Measurements from ENCODE around the gene ASB4.

ASB4 gene

DNA sequence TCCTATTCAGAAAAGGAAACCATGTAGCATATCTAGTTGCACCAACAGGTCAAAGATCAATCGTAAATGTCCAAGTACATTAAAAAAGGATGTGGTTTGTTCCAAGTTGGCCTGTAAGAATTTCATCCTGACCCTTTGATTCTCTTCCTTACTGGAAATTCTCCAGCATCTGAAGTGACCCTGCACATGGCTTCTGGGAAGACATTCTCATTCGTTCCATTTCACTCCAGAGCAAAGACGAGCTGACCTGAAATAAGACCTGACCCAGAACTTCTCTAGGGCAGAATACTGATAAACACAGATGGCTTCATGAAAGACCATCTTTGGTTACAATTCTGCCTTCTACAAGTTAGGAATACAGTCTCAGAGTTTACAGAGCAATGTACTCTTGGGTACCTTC, 39.8 kb downstream of the ASB4 start:
- in situ Hi-C loops (cut with HindIII; ENCODE audit: low sequenced_read_pairs) = no loop called here
- TF ChIP-seq, protein P1, sequence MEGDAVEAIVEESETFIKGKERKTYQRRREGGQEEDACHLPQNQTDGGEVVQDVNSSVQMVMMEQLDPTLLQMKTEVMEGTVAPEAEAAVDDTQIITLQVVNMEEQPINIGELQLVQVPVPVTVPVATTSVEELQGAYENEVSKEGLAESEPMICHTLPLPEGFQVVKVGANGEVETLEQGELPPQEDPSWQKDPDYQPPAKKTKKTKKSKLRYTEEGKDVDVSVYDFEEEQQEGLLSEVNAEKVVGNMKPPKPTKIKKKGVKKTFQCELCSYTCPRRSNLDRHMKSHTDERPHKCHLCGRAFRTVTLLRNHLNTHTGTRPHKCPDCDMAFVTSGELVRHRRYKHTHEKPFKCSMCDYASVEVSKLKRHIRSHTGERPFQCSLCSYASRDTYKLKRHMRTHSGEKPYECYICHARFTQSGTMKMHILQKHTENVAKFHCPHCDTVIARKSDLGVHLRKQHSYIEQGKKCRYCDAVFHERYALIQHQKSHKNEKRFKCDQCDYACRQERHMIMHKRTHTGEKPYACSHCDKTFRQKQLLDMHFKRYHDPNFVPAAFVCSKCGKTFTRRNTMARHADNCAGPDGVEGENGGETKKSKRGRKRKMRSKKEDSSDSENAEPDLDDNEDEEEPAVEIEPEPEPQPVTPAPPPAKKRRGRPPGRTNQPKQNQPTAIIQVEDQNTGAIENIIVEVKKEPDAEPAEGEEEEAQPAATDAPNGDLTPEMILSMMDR (IDR thresholded peaks at IDR 0.05; ENCODE audit: low read depth, low read length, missing control alignments) = no peak
- no peak overlapping the region for H3K4me3 ChIP-seq (ENCODE audit: low read depth, low read length)
- no peak for DNase-seq (ENCODE audit: low read depth)

DNA sequence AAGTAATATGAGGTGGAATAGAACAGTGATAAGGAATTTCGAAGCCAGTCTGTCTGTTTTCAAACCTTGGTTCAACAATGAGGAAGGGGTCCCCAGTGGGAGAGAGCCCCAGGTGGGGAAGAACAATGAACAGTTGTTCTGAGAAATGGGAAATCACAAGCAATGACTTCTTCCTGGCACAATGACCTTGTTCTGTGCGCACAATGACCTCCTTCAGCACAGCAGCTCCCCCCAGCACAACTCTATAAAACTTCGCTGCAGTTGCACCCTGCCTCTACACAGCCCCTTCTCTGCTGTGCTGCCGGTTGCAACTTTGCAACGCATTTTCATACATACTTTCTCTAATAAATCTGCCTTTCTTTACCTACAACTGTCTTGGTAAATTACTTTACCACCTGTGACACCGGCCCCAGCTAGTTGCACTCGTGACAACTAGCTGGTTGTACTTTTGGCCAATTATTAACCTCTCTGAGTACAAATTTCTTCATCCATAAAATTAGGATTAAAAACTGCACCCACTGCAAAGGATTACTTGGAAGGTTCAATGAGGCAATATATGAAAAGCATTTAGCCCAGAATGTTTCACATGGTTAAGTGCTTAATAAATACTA, 40.5 kb downstream of the ASB4 start:
- TF ChIP-seq, protein P1 (IDR thresholded peaks at IDR 0.05; ENCODE audit: low read depth, low read length, missing control alignments) = no peak
- in situ Hi-C loops (cut with HindIII; ENCODE audit: low sequenced_read_pairs) = no loop called here
- no peak overlapping the region for H3K4me3 ChIP-seq (ENCODE audit: low read depth, low read length)
- no peak for DNase-seq (ENCODE audit: low read depth)

DNA sequence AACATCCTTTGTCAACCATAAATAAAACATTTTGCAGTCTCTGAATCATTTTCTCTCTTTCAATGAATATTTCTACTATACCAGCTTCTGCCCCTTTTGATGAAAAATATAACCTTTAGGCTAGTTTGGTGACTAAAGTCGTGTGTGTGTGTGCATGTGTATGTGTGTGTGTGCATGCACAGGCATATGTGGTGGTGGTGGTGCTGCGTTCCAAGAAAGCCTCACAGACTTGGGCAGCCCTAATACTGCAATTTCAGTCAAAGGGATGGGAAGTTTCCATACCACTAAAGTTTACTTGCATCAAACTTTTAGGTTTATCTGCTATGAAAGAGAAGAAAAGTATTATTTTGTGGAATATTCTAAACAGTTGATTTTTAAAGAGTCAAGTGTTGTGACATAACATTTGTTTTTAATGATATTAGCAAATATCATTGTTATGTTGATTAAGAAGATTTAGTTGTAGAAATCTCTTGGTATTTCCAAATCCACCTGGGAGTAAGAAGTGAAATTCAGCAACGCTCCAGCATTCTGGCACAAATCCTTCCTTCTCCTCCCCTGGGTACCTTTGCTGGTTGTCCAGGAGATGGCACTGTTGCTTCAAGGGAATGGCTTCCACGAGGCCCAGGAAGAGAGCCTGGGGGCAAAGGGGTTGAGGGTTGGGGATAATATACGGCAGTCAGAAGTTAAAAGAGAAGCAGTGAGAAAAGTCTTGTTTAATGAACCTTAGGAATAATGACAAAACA, 41.5 kb downstream of the ASB4 start:
- H3K4me3 ChIP-seq (ENCODE audit: low read depth, low read length) = no peak overlapping the region
- peak; percentile 31 for DNase-seq (ENCODE audit: low read depth)
- in situ Hi-C loops (cut with HindIII; ENCODE audit: low sequenced_read_pairs) = no loop called here
- TF ChIP-seq, protein P1 (IDR thresholded peaks at IDR 0.05; ENCODE audit: low read depth, low read length, missing control alignments) = peak; percentile 93

DNA sequence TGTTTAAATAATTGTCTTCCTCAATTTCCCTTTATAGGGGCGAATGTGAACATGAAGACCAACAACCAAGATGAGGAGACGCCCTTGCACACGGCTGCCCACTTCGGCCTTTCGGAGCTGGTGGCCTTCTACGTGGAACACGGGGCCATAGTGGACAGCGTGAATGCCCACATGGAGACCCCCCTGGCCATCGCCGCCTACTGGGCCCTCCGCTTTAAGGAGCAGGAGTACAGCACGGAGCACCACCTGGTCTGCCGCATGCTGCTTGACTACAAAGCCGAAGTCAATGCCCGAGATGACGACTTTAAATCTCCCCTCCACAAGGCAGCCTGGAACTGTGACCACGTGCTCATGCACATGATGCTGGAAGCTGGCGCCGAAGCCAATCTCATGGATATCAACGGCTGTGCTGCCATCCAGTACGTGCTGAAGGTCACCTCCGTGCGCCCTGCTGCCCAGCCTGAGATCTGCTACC, 42.1 kb downstream of the ASB4 start:
- no peak overlapping the region for H3K4me3 ChIP-seq (ENCODE audit: low read depth, low read length)
- DNase-seq (ENCODE audit: low read depth) = no peak
- in situ Hi-C loops (cut with HindIII; ENCODE audit: low sequenced_read_pairs) = no loop called here
- TF ChIP-seq, protein P1 (IDR thresholded peaks at IDR 0.05; ENCODE audit: low read depth, low read length, missing control alignments) = no peak

DNA sequence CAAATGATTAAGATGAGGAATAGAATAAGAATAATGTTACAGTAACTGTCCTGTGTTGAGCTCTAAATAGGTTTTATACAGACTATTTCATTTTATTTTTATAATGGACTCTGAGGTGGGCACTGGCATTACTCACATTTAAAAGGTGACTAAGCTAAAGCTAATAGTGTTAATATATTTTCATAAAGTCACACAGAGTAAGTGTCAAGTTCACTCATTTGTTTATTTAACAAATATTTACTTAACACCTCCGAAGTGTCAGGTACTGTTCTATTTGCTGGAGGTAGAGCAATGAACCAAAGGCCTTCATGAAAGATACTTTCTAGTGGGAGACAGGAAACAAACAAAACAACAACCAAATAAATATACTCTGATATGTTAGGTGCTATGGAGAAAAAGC, 44.0 kb downstream of the ASB4 start:
- in situ Hi-C loops (cut with HindIII; ENCODE audit: low sequenced_read_pairs) = no loop called here
- no peak overlapping the region for H3K4me3 ChIP-seq (ENCODE audit: low read depth, low read length)
- DNase-seq (ENCODE audit: low read depth) = no peak
- TF ChIP-seq, protein P1 (IDR thresholded peaks at IDR 0.05; ENCODE audit: low read depth, low read length, missing control alignments) = no peak

DNA sequence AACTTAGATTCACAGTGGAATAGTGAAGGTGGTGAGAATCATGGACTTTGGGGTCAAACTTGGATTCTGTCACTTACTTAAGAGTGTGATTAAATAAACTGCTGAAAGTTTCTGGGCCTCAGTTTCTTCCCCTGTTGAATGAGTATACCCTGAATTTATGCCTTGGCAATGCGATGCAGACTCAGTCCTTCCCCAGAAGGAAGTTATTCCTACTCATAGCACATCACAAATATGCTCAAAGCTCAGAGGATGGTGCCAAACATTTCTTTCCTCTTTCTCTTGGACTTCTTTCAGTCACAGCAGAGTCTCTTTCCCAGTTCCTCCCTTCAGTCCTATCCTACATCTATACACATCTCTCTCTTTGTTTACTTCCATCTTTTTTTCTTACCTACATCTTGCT, 45.1 kb downstream of the ASB4 start:
- in situ Hi-C loops (cut with HindIII; ENCODE audit: low sequenced_read_pairs) = no loop called here
- TF ChIP-seq, protein P1 (IDR thresholded peaks at IDR 0.05; ENCODE audit: low read depth, low read length, missing control alignments) = no peak
- no peak overlapping the region for H3K4me3 ChIP-seq (ENCODE audit: low read depth, low read length)
- no peak for DNase-seq (ENCODE audit: low read depth)

All from astrocyte of the cerebellum (primary cell).